Skeletal muscle satellite cell (primary cell): ENCODE results near the gene TSPYL2. TPM values are rescaled to one million over a fixed set of nuclear protein-coding genes. Genes with fewer than 3 reads are reported as not detected.

Source experiments
- H3K27me3 ChIP-seq: 2 replicates; pipeline ENCODE4 v1.7.0; 2013; ENCODE audit warnings: low read length; ENCODE audit not compliant: control insufficient read depth, insufficient read depth
- H3K36me3 ChIP-seq: 2 replicates; pipeline ENCODE4 v1.7.0; 2013; ENCODE audit warnings: mild to moderate bottlenecking, control low read depth, low read length; ENCODE audit not compliant: insufficient read depth
- H3K4me1 ChIP-seq: 2 replicates; pipeline ENCODE4 v1.7.0; 2013; ENCODE audit warnings: low read length; ENCODE audit not compliant: control insufficient read depth, insufficient read depth
- H3K4me2 ChIP-seq: 2 replicates; pipeline ENCODE4 v1.7.0; 2013; ENCODE audit warnings: mild to moderate bottlenecking, low read length
- H3K4me3 ChIP-seq: 2 replicates; pipeline ENCODE4 v1.7.0; 2013; ENCODE audit warnings: low read length
- H3K9ac ChIP-seq: 2 replicates; pipeline ENCODE4 v1.7.0; 2013; ENCODE audit warnings: mild to moderate bottlenecking, low read depth, low read length, moderate library complexity
- H3K9me3 ChIP-seq: replicated peaks from 2 replicates; pipeline ENCODE4 v1.7.0; 2013; ENCODE audit warnings: mild to moderate bottlenecking, control low read depth, low read length
- small RNA-seq: library from RNA; depleted of rRNA; stranded (forward); fragments of <200 nt; gene quantifications from one replicate; pipeline ENCODE3, GENCODE V24; 2012

TSPYL2 gene

DNA sequence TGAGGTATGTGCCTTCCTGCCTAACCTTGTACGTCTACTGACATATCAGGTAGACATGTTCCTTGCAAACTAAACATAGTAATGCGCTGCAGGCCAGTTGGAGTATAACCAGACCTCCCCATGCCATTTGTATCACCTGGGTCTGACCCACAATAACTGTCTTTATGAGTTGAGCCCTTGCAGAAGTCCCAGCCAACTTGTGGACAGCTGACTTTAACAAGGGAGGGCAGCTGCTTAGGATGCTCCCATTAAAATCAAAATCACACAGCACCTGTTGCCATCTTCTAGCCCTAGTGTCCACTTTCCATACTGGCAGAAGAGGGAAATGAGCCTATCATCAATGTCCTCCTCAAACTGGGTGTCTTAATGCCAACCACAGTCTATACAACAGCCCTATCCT lies 53.4 kb downstream of the TSPYL2 start:
- peaks cover 4% of the 10 kb centered on the region for H3K27me3 ChIP-seq
- H3K36me3 ChIP-seq, result no peaks in the 10 kb centered on the region
- no peak overlapping the region for H3K9ac ChIP-seq
- no peaks in the 10 kb centered on the region for H3K9me3 ChIP-seq
- H3K4me2 ChIP-seq, result no peak overlapping the region
- H3K4me3 ChIP-seq, result no peak overlapping the region
- H3K4me1 ChIP-seq, result no peaks in the 10 kb centered on the region

Small RNA genes lying within 50 kb of the gene (small RNA-seq; reads per million reads assigned to genes)
- gene AL591212.2, result not detected
